ENCODE data around the gene CCDC187.

The CCDC187 gene

DNA sequence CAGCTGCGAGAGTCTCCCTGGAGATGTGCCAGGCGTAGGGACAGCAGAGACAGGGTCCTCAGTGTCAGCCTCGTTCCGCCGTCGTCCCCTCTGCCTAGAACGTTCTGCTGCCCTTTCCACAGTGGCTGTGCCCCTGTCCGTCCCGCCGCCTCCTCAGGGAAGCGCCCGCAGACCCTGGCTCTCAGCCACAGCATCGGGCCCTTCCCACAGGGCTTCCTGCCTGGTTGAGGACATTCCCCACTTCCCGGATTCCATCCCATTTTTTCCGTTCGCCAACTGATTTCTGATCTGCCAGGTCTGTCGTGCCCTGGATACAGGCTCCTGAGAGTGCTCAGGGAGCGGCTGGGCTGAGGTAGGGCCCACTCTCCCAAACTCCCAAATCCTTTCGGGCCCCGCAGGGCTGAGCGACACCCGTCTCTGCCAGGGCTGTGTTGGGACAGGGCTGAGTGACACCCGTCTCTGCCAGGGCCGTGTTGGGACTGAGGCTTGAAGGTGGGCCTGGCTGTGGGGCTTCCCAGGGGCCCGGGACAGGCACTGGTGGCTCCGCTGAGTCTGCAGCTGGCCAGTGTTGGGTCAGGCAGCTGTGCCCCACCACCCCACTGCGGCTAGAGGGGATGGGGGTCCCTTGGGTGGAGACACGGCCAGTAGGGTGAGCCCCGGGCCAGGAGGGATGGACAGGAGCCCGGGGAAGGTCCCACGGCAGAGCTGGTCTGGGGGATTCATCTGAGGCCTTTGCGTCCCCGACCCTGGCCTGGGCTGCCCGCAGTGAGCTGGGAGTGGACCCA is 43.8 kb upstream of the CCDC187 start:
- no peak overlapping the region for H3K27ac ChIP-seq
- TF ChIP-seq, protein P1, sequence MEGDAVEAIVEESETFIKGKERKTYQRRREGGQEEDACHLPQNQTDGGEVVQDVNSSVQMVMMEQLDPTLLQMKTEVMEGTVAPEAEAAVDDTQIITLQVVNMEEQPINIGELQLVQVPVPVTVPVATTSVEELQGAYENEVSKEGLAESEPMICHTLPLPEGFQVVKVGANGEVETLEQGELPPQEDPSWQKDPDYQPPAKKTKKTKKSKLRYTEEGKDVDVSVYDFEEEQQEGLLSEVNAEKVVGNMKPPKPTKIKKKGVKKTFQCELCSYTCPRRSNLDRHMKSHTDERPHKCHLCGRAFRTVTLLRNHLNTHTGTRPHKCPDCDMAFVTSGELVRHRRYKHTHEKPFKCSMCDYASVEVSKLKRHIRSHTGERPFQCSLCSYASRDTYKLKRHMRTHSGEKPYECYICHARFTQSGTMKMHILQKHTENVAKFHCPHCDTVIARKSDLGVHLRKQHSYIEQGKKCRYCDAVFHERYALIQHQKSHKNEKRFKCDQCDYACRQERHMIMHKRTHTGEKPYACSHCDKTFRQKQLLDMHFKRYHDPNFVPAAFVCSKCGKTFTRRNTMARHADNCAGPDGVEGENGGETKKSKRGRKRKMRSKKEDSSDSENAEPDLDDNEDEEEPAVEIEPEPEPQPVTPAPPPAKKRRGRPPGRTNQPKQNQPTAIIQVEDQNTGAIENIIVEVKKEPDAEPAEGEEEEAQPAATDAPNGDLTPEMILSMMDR (conservative IDR thresholded peaks at IDR 0.05), result no peak
- TF ChIP-seq ZFX (IDR thresholded peaks at IDR 0.05), result no peak

DNA sequence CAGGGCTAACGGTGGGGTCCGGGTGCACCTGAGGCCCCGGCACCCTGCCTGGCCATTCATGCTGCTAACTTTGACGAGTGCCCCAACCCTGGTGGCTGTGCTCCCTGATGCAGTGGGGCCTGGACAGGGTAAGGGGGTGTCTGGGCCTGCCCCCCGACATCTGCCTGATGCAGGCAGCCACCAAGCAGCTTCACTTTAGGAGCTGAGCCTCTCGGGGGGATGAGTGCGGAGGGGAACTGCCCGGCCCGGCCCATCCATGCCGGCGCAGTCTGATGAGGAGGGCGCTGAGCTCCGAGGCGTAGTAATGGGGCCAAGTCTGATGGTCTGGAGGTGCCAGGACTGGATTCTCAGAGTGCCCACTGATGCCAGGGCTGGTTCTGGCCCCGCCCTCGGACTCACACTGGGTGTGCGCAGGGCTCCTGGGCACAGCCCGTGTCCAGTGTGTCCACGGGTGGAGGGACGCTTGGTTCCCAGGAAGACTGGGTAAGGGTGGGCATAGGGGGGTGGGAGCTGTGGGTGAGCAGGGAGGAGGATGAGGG is 43.1 kb upstream of the CCDC187 start:
- no peak for TF ChIP-seq ZFX (IDR thresholded peaks at IDR 0.05)
- TF ChIP-seq, protein P1 (conservative IDR thresholded peaks at IDR 0.05), result no peak
- H3K27ac ChIP-seq, result no peak overlapping the region

DNA sequence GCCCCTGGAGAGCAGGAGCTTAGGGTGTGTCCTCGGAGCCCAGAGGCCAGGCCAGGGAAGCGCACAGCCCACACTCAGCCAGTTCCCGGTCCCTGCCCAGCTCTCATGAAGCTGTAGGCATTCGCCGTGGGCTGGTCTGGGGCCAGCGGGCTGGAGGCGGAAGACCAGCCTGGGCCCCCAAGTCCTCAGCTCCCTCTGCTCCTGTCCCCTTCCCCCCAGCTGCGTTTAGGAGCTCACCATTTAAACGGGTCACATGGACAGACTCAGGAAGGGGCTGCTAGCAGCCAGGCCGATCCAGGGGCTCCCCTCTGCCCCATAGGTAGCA is 42.2 kb upstream of the CCDC187 start:
- TF ChIP-seq, protein P1 (conservative IDR thresholded peaks at IDR 0.05), result no peak
- no peak for TF ChIP-seq ZFX (IDR thresholded peaks at IDR 0.05)
- H3K27ac ChIP-seq, result no peak overlapping the region

DNA sequence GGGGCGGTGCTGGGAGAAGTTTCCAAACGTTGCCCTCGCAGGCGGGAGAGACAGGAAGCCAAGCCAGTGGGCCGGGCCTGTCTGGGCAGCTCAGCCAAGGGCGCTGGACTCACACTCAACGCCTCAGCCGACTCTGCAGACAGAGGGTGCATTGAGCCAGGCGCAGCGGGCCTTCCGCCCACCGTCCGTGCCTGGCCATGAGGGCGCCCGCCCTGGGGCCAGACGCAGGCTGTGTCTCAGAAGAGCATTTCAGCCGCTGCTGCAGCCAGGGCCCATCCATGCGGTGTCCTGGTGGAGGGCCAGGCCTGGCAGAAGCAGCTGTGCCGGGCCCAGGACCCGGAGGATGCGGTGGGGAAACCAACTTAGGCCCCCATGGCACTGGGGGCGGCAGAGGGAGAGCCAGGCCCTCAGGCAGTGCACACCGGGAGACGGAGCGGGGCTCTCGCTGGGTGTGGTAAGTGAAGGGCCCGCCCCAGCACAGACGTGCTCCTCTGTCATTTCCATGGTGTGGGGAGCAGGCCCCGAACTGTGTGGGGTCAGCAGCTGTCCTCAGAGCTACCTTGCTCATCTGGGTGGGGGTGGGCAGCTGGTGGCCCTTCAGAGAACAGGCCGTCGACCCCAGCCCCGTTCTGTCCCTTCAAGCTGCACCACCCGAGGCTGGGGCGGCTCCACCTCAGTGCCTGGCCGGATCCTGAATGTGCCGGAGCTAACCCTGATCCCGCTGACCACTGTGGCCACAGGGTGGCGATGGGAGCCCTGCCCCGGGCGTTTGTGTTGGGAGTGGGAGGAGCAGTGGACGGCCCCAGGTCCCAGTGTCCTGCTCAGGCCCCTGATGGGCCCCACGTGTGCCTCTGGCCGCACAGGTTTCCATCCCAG is 41.6 kb upstream of the CCDC187 start:
- TF ChIP-seq, protein P1 (conservative IDR thresholded peaks at IDR 0.05), result no peak; the same call in 1 of the 2 replicates
- TF ChIP-seq ZFX (IDR thresholded peaks at IDR 0.05), result no peak
- H3K27ac ChIP-seq, result no peak overlapping the region

DNA sequence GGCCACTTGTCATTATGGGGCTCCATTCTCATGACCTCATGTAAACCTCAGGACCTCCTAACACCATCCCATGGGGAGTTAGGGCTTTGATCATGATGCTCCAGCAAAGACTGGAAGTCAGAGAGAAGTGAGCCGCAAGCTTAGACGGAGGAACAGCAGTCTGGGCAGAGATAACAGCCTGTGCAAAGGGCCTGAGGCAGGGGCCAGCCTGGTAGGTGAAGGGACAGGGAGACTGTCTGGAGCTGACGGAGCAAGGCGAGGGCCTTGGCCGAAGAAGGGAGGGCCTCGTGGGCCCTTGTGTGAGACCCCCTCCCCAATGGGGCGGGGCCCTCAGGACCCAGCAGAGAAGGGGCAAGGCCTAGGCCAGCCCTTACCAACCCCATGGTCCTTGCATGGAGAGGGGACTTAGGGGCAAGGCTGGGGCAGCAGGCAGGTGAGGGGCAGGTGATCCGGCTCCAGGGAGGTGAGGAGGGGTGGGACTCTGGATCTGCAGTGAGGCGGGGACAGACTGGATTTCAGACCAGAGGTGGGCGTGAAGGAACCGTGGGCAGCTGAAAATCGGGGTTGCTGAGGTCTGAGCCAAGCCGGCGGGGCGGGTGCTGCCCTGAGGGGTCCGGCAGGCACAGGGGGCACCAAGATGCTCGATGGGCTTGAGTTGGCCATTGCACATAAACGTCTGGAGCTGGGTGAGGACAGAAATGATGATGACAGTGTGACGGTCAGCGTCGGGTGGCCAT is 40.8 kb upstream of the CCDC187 start:
- TF ChIP-seq ZFX (IDR thresholded peaks at IDR 0.05), result no peak
- TF ChIP-seq, protein P1 (conservative IDR thresholded peaks at IDR 0.05), result no peak
- H3K27ac ChIP-seq, result no peak overlapping the region

DNA sequence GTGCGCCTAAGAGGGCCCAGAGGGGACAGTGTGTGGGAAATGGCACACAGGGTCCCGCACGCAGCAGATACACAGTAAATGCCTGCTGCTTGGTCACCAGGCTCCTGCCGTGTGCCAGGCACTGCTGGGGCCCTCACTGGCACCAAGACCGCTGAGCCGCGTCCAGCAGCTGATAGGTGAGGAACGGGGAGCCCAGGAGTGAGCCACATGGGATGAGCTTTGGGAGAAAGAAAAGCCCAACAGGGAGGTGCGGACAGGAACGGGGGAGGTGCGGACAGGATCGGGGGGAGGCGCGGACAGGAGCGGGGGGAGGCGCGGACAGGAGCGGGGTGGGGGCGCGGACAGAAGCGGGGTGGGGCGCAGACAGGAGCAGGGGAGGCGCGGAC is 40.0 kb upstream of the CCDC187 start:
- no peak overlapping the region for H3K27ac ChIP-seq
- TF ChIP-seq, protein P1 (conservative IDR thresholded peaks at IDR 0.05), result no peak
- TF ChIP-seq ZFX (IDR thresholded peaks at IDR 0.05), result no peak
